ENCODE results near the gene RTP1. TPM values are rescaled to one million over a fixed set of nuclear protein-coding genes. Genes with fewer than 3 reads are reported as not detected.
A peak's percentile ranks its signal among the peaks of the same experiment; 100 is the strongest.

RTP1 gene
- total and polyA plus RNA-seq, 4 donors = not detected

- TF ChIP-seq CTCF (IDR thresholded peaks at IDR 0.05; ENCODE audit: control extremely low read depth, extremely low read depth) = no peak
- H3K9ac ChIP-seq (ENCODE audit: insufficient read depth in 1 of 2, low read length in 2 of 2) = no peak overlapping the region
- H3K36me3 ChIP-seq (ENCODE audit: control insufficient read depth in 4 of 4, insufficient read depth in 4 of 4, low read length in 4 of 4) = no peaks in the 10 kb centered on the region
- H3K27me3 ChIP-seq (ENCODE audit: control insufficient read depth in 3 of 3, insufficient read depth in 3 of 3, low read length in 2 of 3) = peaks cover 0 to 2% (median 0%) of the 10 kb centered on the region in 3 donors
- 93 to 98% methylated on average over 2 of the region's 2 CpGs for WGBS, 2 donors
- no peaks in the 10 kb centered on the region for H3K9me3 ChIP-seq (ENCODE audit: control insufficient read depth in 4 of 4, insufficient read depth in 3 of 4, low read length in 3 of 4)
- ATAC-seq (ENCODE audit: insufficient read depth, low FRiP score) = no peak
- peaks cover 0 to 10% (median 0%) of the 10 kb centered on the region in 5 donors for H3K4me1 ChIP-seq (ENCODE audit: control insufficient read depth in 5 of 5, insufficient read depth in 5 of 5, low read length in 5 of 5)
- H3K27ac ChIP-seq (ENCODE audit: low read depth in 1 of 2, low read length in 1 of 2) = no peak overlapping the region
- no peak overlapping the region for H3K4me3 ChIP-seq
- DNase-seq = no peak
Measured at GRCh38 chr3:187172929-187173328, 24.4 kb upstream of the RTP1 start.

GRCh38 chr3:187181454-187182170 lies 15.7 kb upstream of the RTP1 start:
- Histone ChIP-seq H3K27ac (ENCODE audit: low read depth in 1 of 2, low read length in 1 of 2) (no peak overlapping the region), H3K9ac (ENCODE audit: insufficient read depth in 1 of 2, low read length in 2 of 2) (no peak overlapping the region), H3K36me3 (ENCODE audit: control insufficient read depth in 4 of 4, insufficient read depth in 4 of 4, low read length in 4 of 4) (no peaks in the 10 kb centered on the region), H3K4me3 (no peak overlapping the region), H3K9me3 (ENCODE audit: control insufficient read depth in 4 of 4, insufficient read depth in 3 of 4, low read length in 3 of 4) (no peaks in the 10 kb centered on the region), H3K27me3 (ENCODE audit: control insufficient read depth in 3 of 3, insufficient read depth in 3 of 3, low read length in 2 of 3) (no peaks in the 10 kb centered on the region), H3K4me1 (ENCODE audit: control insufficient read depth in 5 of 5, insufficient read depth in 5 of 5, low read length in 5 of 5) (no peaks in the 10 kb centered on the region)
- DNase-seq (no peak), ATAC-seq (ENCODE audit: insufficient read depth, low FRiP score) (no peak)
- TF ChIP-seq CTCF (IDR thresholded peaks at IDR 0.05; ENCODE audit: control extremely low read depth, extremely low read depth) = no peak
- 92 to 95% methylated on average over 7 of the region's 7 CpGs for WGBS, 2 donors

GRCh38 chr3:187183210-187183862 lies 13.9 kb upstream of the RTP1 start:
- no peak for TF ChIP-seq CTCF (IDR thresholded peaks at IDR 0.05; ENCODE audit: control extremely low read depth, extremely low read depth)
- ATAC-seq (ENCODE audit: insufficient read depth, low FRiP score) = no peak

More at GRCh38 chr3:187183210-187183862, 13.9 kb upstream of the RTP1 start:
- H3K9ac ChIP-seq (ENCODE audit: insufficient read depth in 1 of 2, low read length in 2 of 2) = no peak overlapping the region
- H3K27me3 ChIP-seq (ENCODE audit: control insufficient read depth in 3 of 3, insufficient read depth in 3 of 3, low read length in 2 of 3) = no peaks in the 10 kb centered on the region
- H3K27ac ChIP-seq (ENCODE audit: low read depth in 1 of 2, low read length in 1 of 2) = peak overlapping the region in 1 of 2 donors; percentile 7
- H3K9me3 ChIP-seq (ENCODE audit: control insufficient read depth in 4 of 4, insufficient read depth in 3 of 4, low read length in 3 of 4) = no peaks in the 10 kb centered on the region
- H3K4me3 ChIP-seq = no peak overlapping the region
- H3K4me1 ChIP-seq (ENCODE audit: control insufficient read depth in 5 of 5, insufficient read depth in 5 of 5, low read length in 5 of 5) = peaks cover 0 to 2% (median 0%) of the 10 kb centered on the region in 5 donors
- no peak for DNase-seq
- no peaks in the 10 kb centered on the region for H3K36me3 ChIP-seq (ENCODE audit: control insufficient read depth in 4 of 4, insufficient read depth in 4 of 4, low read length in 4 of 4)
- WGBS, 2 donors = 68 to 71% methylated on average over 7 of the region's 7 CpGs
